PC-3 (cell line): ENCODE measurements around the gene VAT1L.
"Not testable (repeated sequence)": the region's sequence is repeated elsewhere in the genome, so short reads cannot be mapped to it uniquely, and the experiment has no call there.

Experiments
- CTCF ChIP-seq: fragments of 300-600 bp; sonication (generic); conservative IDR thresholded peaks from 2 replicates; pipeline ENCODE4 v1.5.1; 2017; ENCODE audit warnings: antibody characterized with exemption, low read depth, mild to moderate bottlenecking, low read length
- EZH2 ChIP-seq: fragments of 300-600 bp; sonication (generic); IDR thresholded peaks from one replicate; pipeline ENCODE4 v1.6.1; 2017; ENCODE audit warnings: antibody characterized with exemption, mild to moderate bottlenecking, low read length; ENCODE audit not compliant: unreplicated experiment
- EZH2phosphoT487 ChIP-seq: fragments of 300-600 bp; sonication (generic); IDR thresholded peaks from 2 replicates; pipeline ENCODE4 v1.6.1; 2018; ENCODE audit warnings: mild to moderate bottlenecking, antibody characterized with exemption, low read length, borderline replicate concordance

GRCh38 chr16:77947590-77947989 lies 159.2 kb downstream of the VAT1L start:
- not testable (repeated sequence) for TF ChIP-seq CTCF, EZH2phosphoT487, EZH2
